Stomach (tissue), 4 donors: ENCODE results near the gene SIK2.

Experiments used
- EP300 ChIP-seq: sonication (generic); formaldehyde crosslinking; IDR thresholded peaks from one replicate; pipeline ENCODE4 v1.6.1; 2017; ENCODE audit warnings: antibody characterized with exemption
- POLR2A ChIP-seq, 4 donors: fragments of 450-650 bp; IDR thresholded peaks; one replicate each; pipeline ENCODE4 v1.6.1; 2016; ENCODE audit warnings: antibody characterized with exemption in 4 of 4, control low read depth in 2 of 4, mild to moderate bottlenecking in 1 of 4, moderate library complexity in 1 of 4
- POLR2AphosphoS5 ChIP-seq, 3 donors: sonication (generic); formaldehyde crosslinking; IDR thresholded peaks; one replicate each; pipeline ENCODE4 v1.6.1; 2016; ENCODE audit warnings: antibody characterized with exemption in 3 of 3
- TF ChIP-seq, protein P1 (sequence below), 7 experiments: fragments of 450-650 bp in 4 of 7; fragments of 200-600 bp in 3 of 7; sonication (generic) in 3 of 7; IDR thresholded peaks; one replicate each; pipeline ENCODE4 v1.5.1; 2016 to 2019; ENCODE audit warnings: antibody characterized with exemption in 7 of 7, control low read depth in 2 of 7, mild to moderate bottlenecking in 1 of 7

DNA sequence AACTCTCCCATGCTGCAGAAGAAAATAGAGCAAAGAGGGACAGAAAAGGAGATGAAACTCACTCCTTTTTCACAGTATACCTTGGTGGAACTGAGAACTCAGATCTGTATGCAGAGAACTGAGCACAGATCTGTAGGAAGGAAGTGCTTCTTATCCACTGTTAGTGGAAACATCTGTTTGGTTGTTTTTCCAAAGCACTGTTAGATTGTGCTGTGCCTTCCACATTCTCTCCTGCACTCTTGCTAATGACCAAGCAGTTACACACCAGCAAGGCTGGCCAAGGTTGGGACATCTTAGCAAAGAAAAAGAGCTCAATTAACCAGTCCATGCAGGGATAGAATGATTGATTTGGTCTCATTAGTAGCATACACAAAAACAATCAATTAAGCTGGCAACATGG, 20.1 kb upstream of the SIK2 start:
- TF ChIP-seq POLR2AphosphoS5 (IDR thresholded peaks at IDR 0.05) (no peak), POLR2A (IDR thresholded peaks at IDR 0.05) (no peak), EP300 (no peak)
- TF ChIP-seq, protein P1, sequence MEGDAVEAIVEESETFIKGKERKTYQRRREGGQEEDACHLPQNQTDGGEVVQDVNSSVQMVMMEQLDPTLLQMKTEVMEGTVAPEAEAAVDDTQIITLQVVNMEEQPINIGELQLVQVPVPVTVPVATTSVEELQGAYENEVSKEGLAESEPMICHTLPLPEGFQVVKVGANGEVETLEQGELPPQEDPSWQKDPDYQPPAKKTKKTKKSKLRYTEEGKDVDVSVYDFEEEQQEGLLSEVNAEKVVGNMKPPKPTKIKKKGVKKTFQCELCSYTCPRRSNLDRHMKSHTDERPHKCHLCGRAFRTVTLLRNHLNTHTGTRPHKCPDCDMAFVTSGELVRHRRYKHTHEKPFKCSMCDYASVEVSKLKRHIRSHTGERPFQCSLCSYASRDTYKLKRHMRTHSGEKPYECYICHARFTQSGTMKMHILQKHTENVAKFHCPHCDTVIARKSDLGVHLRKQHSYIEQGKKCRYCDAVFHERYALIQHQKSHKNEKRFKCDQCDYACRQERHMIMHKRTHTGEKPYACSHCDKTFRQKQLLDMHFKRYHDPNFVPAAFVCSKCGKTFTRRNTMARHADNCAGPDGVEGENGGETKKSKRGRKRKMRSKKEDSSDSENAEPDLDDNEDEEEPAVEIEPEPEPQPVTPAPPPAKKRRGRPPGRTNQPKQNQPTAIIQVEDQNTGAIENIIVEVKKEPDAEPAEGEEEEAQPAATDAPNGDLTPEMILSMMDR (IDR thresholded peaks at IDR 0.05), result no peak
